ENCODE measurements around the gene C5orf47. TPM values are rescaled to one million over a fixed set of nuclear protein-coding genes. Genes with fewer than 3 reads are reported as not detected.

Gene C5orf47
- total and polyA plus RNA-seq, 2 of the 8 experiments (the other 6 are each of a cell fraction or from before 2014, with no cell fraction given) = 0.11 TPM; not detected in 1

GRCh38 chr5:173945160-173945559 is 43.8 kb upstream of the C5orf47 start:
- no peak overlapping the region for H2BK15ac ChIP-seq (ENCODE audit: low read length)
- no peak overlapping the region for H3K9ac ChIP-seq (replicated peaks in 1 of 4; ENCODE audit: extremely low read depth in 1 of 4, low read depth in 3 of 4, low read length in 3 of 4)
- no peaks in the 10 kb centered on the region; the same call in 1 of the 2 replicates for H3K23me2 ChIP-seq (ENCODE audit: low read depth, low read length)
- no peak overlapping the region for H3K4me2 ChIP-seq (ENCODE audit: insufficient read depth in 1 of 2, low read depth in 2 of 2, low read length in 2 of 2)
- H2AFZ ChIP-seq (ENCODE audit: low read length) = no peak overlapping the region
- H4K8ac ChIP-seq (ENCODE audit: extremely low read depth, insufficient read depth, low read length) = no peak overlapping the region
- H3K4me3 ChIP-seq (ENCODE audit: extremely low read depth in 1 of 4, insufficient read depth in 2 of 4, low read depth in 3 of 4, low read length in 4 of 4) = no peak overlapping the region
- H2BK12ac ChIP-seq (ENCODE audit: low read depth, low read length) = no peak overlapping the region; the same call in 1 of the 2 replicates
- no peak overlapping the region for H3K14ac ChIP-seq (ENCODE audit: insufficient read length)
- H4K5ac ChIP-seq (ENCODE audit: insufficient read length, low read depth, low read length) = no peak overlapping the region
- POLR2A ChIA-PET (ENCODE audit: partially characterized antibody) = interaction anchor here (6.6 to 10.3 kb wide), 2 partner anchors 18 kb away, joined by 62 to 64 read pairs; no protein-coding TSS in a partner anchor
- H3K27me3 ChIP-seq (replicated peaks in 1 of 4; ENCODE audit: control insufficient read depth in 3 of 4, extremely low read depth in 1 of 4, insufficient read depth in 3 of 4, low read length in 3 of 4) = no peaks in the 10 kb centered on the region
- no peaks in the 10 kb centered on the region for H3K9me3 ChIP-seq (ENCODE audit: insufficient read depth in 2 of 2, low read depth in 1 of 2, low read length in 1 of 2)
- H3K23ac ChIP-seq (ENCODE audit: insufficient read length) = no peak overlapping the region
- 88% methylated on average over 2 of the region's 2 CpGs; no CpG with 5 or more reads in 1 of the 2 experiments for WGBS, 2 experiments (ENCODE audit: extremely low coverage in 1 of 2, insufficient coverage in 1 of 2, insufficient read length in 1 of 2, insufficient replicate concordance in 2 of 2, low coverage in 1 of 2, low lambda C conversion rate in 2 of 2, missing lambda C conversion rate in 1 of 2)
- H3K4ac ChIP-seq (replicated peaks; ENCODE audit: insufficient read length, low read depth, low read length) = no peak overlapping the region
- no peak overlapping the region for H3K27ac ChIP-seq (ENCODE audit: low read depth, low read length)
- no peaks in the 10 kb centered on the region for H3K79me2 ChIP-seq (ENCODE audit: control insufficient read depth in 1 of 2, insufficient read depth in 2 of 2, low read length in 2 of 2)
- H3K56ac ChIP-seq (replicated peaks; ENCODE audit: insufficient read length, low read depth, low read length) = no peak overlapping the region
- no peak for DNase-seq (ENCODE audit: low read depth in 1 of 2, low spot score in 2 of 2)
- H3K4me1 ChIP-seq (replicated peaks in 1 of 4; ENCODE audit: control insufficient read depth in 3 of 4, insufficient read depth in 4 of 4, low read length in 3 of 4) = peaks cover 0 to 7% (median 6%) of the 10 kb centered on the region in 4 experiments; a peak in 4 of 7 replicates
- H2AK5ac ChIP-seq (ENCODE audit: low read depth, low read length) = no peak overlapping the region
- no peak overlapping the region for H2BK20ac ChIP-seq (ENCODE audit: low read length)
- peaks cover 0 to 13% (median 5%) of the 10 kb centered on the region in 4 experiments; a peak in 4 of 8 replicates for H3K36me3 ChIP-seq (ENCODE audit: control insufficient read depth in 2 of 4, insufficient read depth in 4 of 4, low read length in 3 of 4)
- H3K79me1 ChIP-seq (ENCODE audit: low read depth, low read length) = no peaks in the 10 kb centered on the region
- no peaks in the 10 kb centered on the region for H4K20me1 ChIP-seq (replicated peaks in 1 of 2; ENCODE audit: control insufficient read depth in 1 of 2, insufficient read depth in 2 of 2, low read length in 2 of 2)
- CTCF ChIA-PET (ENCODE audit: partially characterized antibody) = interaction anchor here (1.8 kb wide), 2 partner anchors 20 to 28 kb away, joined by 10 read pairs; no protein-coding TSS in a partner anchor
- H4K91ac ChIP-seq (replicated peaks; ENCODE audit: insufficient read length, low read length) = no peak overlapping the region
- no peak overlapping the region for H2BK5ac ChIP-seq (ENCODE audit: low read depth, low read length)
- H2BK120ac ChIP-seq (replicated peaks; ENCODE audit: low read depth, low read length) = no peak overlapping the region
- no peak for FAIRE-seq
- no peak overlapping the region for H3K18ac ChIP-seq (ENCODE audit: extremely low read depth, low read length)
- TF ChIP-seq TBP (IDR thresholded peaks at IDR 0.05; ENCODE audit: low read depth, low read length) (no peak), NRF1 (IDR thresholded peaks at IDR 0.05; ENCODE audit: low read depth, low read length) (no peak), POLR2A (IDR thresholded peaks at IDR 0.05; ENCODE audit: control extremely low read depth in 1 of 2, low read depth in 2 of 2, low read length in 2 of 2) (no peak), CHD2 (IDR thresholded peaks at IDR 0.05; ENCODE audit: low read length) (no peak), SUZ12 (IDR thresholded peaks at IDR 0.05; ENCODE audit: low read length) (no peak), HDAC6 (IDR thresholded peaks at IDR 0.05; ENCODE audit: low read depth, low read length) (no peak), RBBP5 (IDR thresholded peaks at IDR 0.05; ENCODE audit: borderline replicate concordance, low read depth, low read length) (no peak), SIX5 (IDR thresholded peaks at IDR 0.05; ENCODE audit: low read depth, low read length) (no peak), BCL11A (IDR thresholded peaks at IDR 0.05; ENCODE audit: low read depth in 2 of 2, low read length in 2 of 2) (no peak), POLR2AphosphoS5 (IDR thresholded peaks at IDR 0.05; ENCODE audit: low read depth, low read length) (no peak), JUND (IDR thresholded peaks at IDR 0.05; ENCODE audit: low read length) (no peak), CBX8 (IDR thresholded peaks at IDR 0.05; ENCODE audit: borderline replicate concordance, low read depth, low read length) (no peak), MAFK (IDR thresholded peaks at IDR 0.05; ENCODE audit: low read depth, low read length) (no peak), ASH2L (IDR thresholded peaks at IDR 0.05; ENCODE audit: low read length) (no peak), SP4 (IDR thresholded peaks at IDR 0.05; ENCODE audit: low read length) (no peak)

Data from H1 (cell line).